GM12878 (cell line): Measurements from ENCODE around the gene COA1. TPM values are rescaled to one million over a fixed set of nuclear protein-coding genes. Genes with fewer than 3 reads are reported as not detected.

Source experiments
- BRCA1 ChIP-seq: IDR thresholded peaks from 2 replicates; pipeline ENCODE4 v1.6.1; 2011; ENCODE audit warnings: low read depth, low read length, improper control_type of control experiment
- CUX1 ChIP-seq: IDR thresholded peaks from 2 replicates; pipeline ENCODE4 v1.6.1; 2012; ENCODE audit warnings: improper control_type of control experiment, low read depth, low read length; ENCODE audit not compliant: insufficient replicate concordance
- E4F1 ChIP-seq: fragments of 450-650 bp; IDR thresholded peaks from 2 replicates; pipeline ENCODE4 v1.6.1; 2018; ENCODE audit warnings: borderline replicate concordance, mild to moderate bottlenecking; ENCODE audit not compliant: partially characterized antibody
- ETV6 ChIP-seq, 2 experiments: fragments of 450-650 bp in 1 of 2; IDR thresholded peaks in 1 of 2; conservative IDR thresholded peaks in 1 of 2; 2 replicates each; pipeline ENCODE4 v1.6.1; 2014; ENCODE audit warnings: antibody characterized with exemption in 1 of 2, borderline replicate concordance in 1 of 2, low read depth in 1 of 2, mild to moderate bottlenecking in 1 of 2, moderate library complexity in 1 of 2
- IRF4 ChIP-seq: IDR thresholded peaks from 2 replicates; pipeline ENCODE4 v1.6.1; 2011; ENCODE audit warnings: low read depth, low read length
- LARP7 ChIP-seq: fragments of 450-650 bp; IDR thresholded peaks from 2 replicates; pipeline ENCODE4 v1.6.1; 2017; ENCODE audit warnings: mild to moderate bottlenecking
- MLLT1 ChIP-seq: fragments of 450-650 bp; IDR thresholded peaks from 2 replicates; pipeline ENCODE4 v1.6.1; 2016; ENCODE audit warnings: mild to moderate bottlenecking
- NFXL1 ChIP-seq: fragments of 450-650 bp; IDR thresholded peaks from 2 replicates; pipeline ENCODE4 v1.6.1; 2017; ENCODE audit warnings: antibody characterized with exemption, mild to moderate bottlenecking, borderline replicate concordance
- NFYA ChIP-seq: IDR thresholded peaks from 2 replicates; pipeline ENCODE4 v1.6.1; 2011; ENCODE audit warnings: low read depth, mild to moderate bottlenecking, low read length, improper control_type of control experiment, borderline replicate concordance
- PAX8 ChIP-seq: fragments of 450-650 bp; IDR thresholded peaks from 2 replicates; pipeline ENCODE4 v1.6.1; 2017; ENCODE audit warnings: mild to moderate bottlenecking, moderate library complexity
- PBX3 ChIP-seq: IDR thresholded peaks from 2 replicates; pipeline ENCODE4 v1.6.1; 2011; ENCODE audit warnings: mild to moderate bottlenecking, low read depth, low read length, moderate library complexity; ENCODE audit not compliant: insufficient replicate concordance
- RELB ChIP-seq: fragments of 450-650 bp; IDR thresholded peaks from 2 replicates; pipeline ENCODE4 v1.6.1; 2017; ENCODE audit warnings: low read depth, mild to moderate bottlenecking, moderate library complexity
- SREBF1 ChIP-seq: IDR thresholded peaks from 2 replicates; pipeline ENCODE4 v1.6.1; 2012; ENCODE audit warnings: mild to moderate bottlenecking, low read length
- SREBF2 ChIP-seq: IDR thresholded peaks from 2 replicates; pipeline ENCODE4 v1.6.1; 2012; ENCODE audit warnings: mild to moderate bottlenecking, low read length
- TAF1 ChIP-seq: IDR thresholded peaks from 2 replicates; pipeline ENCODE4 v1.6.1; 2011; ENCODE audit warnings: mild to moderate bottlenecking, low read depth, low read length, borderline replicate concordance
- polyA plus RNA-seq, 11 experiments: library from polyadenylated mRNA; depleted of rRNA in 4 of 11; unstranded in 6 of 11; stranded (reverse) in 5 of 11; fragments of >200 nt; fragmentation: Nextera tagmentation in 4 of 11; fragmentation: Illumina TruSeq in 1 of 11; extraction: Ambion mirVana in 4 of 11; extraction: Trizol in 1 of 11; gene quantifications; 1 replicate in 1 of 11; 2 replicates in 10 of 11; pipeline versions ENCODE4 v1.2.1 to v1.2.3, GENCODE V29; 2011 to 2016; ENCODE audit warnings: inconsistent platforms in 2 of 11, missing spikeins in 2 of 11, low read depth in 1 of 11
- total RNA-seq, 4 experiments: library from RNA; depleted of rRNA in 3 of 4; stranded (reverse); fragments of >200 nt in 3 of 4; fragmentation: Illumina TruSeq in 1 of 4; extraction: Trizol in 1 of 4; gene quantifications; 2 replicates each; pipeline versions ENCODE4 v1.2.1 to v1.2.3, GENCODE V29; 2013 to 2021

COA1 gene
- total and polyA plus RNA-seq, 10 of the 15 experiments (the other 5 are each of a cell fraction or from before 2014, with no cell fraction given) = 83.1 to 258 (median 111) TPM

GRCh38 chr7:43729214-43729923, at the start of gene COA1 (continued):
- TF ChIP-seq CUX1 (no peak), PBX3 (no peak), TAF1 (peak; percentile 91; the same call in 1 of the 2 replicates), NFXL1 (no peak), SREBF2 (no peak), RELB (peak; percentile 83), PAX8 (no peak), NFYA (no peak), E4F1 (peak; percentile 32), BRCA1 (no peak), IRF4 (peak; percentile 91), MLLT1 (peak; percentile 86), ETV6 (conservative IDR thresholded peaks at IDR 0.05 in 1 of 2, IDR thresholded peaks at IDR 0.05 in 1 of 2; ENCODE audit: borderline replicate concordance in 1 of 2, low read depth in 1 of 2) (no peak), SREBF1 (no peak), LARP7 (no peak)
